HuH-7 (cell line): Measurements from ENCODE around the gene PPP2CA.
"Not testable (repeated sequence)": the region's sequence is repeated elsewhere in the genome, so short reads cannot be mapped to it uniquely, and the experiment has no call there.

Experiments
- DNase-seq: peaks from one replicate; pipeline ENCODE4 v3.0.0; 2011; ENCODE audit warnings: low spot score

The PPP2CA gene

DNA sequence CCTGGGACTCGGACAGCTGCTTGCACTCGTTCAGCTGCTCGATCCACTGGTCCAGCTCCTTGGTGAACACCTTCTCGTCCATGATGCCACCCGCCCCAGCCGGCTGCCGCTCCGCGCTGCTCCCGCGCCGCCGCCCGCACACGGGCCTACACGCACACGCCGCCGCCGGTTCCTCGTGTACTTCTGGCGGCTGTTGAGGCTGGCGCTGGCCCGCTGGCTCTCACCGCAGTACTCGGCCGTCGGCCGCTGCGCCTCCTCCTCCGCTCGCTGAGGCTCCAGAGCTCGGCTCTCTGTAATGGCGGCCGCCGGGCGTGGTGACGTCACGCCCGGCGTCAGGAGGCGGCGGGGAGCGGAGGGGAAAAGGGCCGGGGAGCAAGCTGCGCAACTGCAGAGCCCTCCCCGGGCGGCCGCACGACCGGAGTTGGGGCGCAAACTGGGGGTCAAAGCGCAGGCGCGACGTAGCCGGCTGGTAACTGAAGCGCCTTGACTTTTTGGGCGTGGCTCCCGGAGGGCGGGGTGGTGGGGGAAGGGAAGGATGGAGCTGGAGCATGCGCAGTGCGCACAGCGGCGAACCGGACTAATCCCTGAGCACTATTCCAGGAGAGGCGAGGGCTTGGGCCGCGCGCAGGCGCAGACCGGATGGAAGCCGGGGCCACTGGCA is at the start of gene PPP2CA:
Gene PPP2CA, minus strand, starts transcription at position 294 of the 661 bp plus-strand sequence. Its CDS starts 212 bp downstream, at position 82.
- DNase-seq: peak; percentile 90

- DNase-seq: no peak
Measured at GRCh38 chr5:134273642-134274395, 47.9 kb upstream of the PPP2CA start.

DNA sequence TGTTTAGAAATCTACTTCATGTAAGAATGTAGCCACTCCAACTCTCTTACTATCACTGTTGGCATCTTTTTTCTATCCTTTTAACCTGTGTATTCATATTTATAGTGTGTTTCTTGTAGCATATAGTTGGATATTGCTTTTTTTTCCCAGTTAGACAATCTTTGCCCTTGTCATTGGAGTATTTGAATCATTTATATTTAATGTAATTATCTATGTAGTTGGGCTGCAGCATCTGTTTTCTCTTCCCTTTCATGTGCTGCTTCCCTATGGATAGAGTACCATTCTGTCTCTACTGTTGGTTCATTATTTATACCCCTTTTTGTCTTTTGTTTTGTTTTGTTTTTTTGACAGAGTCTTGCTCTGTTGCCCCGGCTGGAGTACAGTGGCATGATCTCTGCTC is 45.2 kb upstream of the PPP2CA start:
- no peak for DNase-seq

DNA sequence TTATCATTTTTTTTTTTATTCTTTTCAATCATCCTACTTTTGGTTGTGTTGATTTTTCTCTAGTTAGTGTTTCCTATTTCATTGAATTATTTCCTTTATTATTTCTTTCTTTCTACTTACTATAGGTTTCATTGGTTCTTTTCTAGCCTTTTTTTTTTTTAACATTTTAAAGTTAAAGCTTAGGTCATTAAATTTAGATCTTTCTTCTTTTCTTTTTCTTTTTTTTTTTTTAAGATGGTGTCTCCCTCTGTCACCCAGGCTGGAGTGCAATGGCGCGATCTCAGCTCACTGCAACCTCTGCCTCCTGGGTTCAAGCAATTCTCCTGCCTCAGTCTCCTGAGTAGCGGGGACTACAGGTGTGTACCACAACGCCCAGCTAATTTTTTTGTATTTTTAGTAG is 43.0 kb upstream of the PPP2CA start:
- no peak for DNase-seq

DNA sequence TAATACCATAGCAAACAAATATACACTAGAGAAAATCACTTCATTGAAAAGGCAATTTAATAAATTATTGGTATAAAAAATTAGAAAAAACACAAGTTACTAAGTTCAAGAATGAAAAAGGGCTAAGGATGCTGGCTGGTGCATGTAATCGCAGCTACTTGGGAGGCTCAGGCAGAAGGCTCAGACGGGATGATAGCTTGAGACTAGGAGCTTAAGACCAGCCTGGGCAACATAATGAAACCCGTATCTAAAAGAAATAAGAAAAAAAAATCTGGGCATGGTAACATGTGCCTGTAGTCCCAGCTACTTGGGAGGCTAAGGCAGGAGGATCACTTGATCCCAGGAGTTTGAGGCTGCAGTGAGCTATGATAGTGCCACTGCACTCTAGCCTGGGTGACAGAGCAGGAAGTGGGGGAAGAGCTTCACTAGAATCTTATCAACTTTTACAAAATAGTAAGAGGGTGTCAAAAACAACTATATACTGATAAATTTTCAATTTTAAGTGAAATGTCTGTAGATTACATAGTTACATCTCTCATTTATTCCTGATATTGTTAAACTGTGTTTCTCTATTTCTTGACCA is 42.2 kb upstream of the PPP2CA start:
- DNase-seq: no peak

DNA sequence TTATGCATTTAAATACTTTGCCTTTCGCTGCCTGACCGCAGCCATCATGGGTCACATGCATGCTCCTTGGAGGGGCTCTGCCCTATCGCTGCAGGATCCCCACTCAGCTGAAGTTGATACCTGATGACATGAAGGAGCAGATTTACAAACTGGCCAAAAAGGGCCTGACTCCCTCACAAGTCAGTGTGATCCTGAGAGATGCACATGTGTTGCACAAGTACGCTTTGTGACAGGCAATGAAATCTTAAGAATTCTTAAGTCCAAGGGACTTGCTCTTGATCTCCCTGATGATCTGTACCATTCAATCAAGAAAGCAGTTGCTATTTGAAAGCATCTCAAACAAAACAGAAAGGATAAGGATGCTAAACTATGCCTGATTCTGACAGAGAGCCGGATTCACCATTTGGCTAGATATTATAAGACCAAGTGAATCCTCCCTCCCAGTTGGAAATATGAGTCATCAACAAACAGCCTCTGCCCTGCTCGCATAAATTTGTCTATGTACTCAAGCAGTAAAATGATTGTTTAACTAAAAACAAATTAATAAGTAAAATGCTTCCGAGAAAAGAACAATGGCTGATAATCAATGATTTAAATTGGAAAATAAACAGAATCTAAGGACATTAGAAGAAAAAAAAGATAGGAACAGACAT is 41.6 kb upstream of the PPP2CA start:
- no peak for DNase-seq

GRCh38 chr5:134263801-134264200 is 37.9 kb upstream of the PPP2CA start:
- no peak for DNase-seq

GRCh38 chr5:134262629-134263028 is 36.8 kb upstream of the PPP2CA start:
- not testable (repeated sequence) for DNase-seq

DNA sequence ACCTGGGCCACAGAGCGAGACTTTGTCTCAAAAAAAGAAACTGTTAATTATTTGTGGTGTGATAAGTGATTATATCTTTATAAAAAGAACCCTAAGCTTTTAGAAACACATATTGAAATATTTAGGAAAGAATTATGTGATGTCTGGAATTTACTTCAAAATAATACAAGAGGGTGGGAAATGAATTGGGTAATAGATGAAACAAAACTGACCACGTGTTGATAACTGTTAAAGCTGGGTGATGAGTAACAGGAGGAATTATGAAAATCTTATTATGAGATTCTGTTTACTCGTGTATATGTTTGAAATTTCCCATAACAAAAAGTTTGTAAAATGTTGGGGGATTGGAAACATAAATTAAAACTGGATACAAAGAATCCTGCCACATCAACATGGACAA is 33.0 kb upstream of the PPP2CA start:
- no peak for DNase-seq

DNA sequence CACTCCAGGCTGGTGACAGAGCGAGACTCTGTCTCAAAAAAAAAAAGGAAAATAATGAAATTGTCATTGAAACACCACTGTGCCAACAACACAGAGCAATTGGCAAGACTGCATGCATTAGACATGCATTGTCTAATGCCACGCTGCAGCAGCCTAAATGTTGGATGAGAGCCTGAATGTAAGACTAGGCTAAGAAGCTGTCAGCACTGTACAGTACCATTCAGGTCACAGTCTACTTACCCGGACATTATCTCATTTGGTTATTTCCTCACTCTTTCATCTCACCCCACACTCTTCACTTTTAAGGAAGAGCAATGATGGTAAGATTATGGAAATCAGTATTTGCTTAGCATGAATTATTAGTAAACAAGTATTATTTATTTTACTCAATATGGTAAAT is 31.3 kb upstream of the PPP2CA start:
- no peak for DNase-seq

GRCh38 chr5:134255418-134256150 is 29.7 kb upstream of the PPP2CA start:
- no peak for DNase-seq

DNA sequence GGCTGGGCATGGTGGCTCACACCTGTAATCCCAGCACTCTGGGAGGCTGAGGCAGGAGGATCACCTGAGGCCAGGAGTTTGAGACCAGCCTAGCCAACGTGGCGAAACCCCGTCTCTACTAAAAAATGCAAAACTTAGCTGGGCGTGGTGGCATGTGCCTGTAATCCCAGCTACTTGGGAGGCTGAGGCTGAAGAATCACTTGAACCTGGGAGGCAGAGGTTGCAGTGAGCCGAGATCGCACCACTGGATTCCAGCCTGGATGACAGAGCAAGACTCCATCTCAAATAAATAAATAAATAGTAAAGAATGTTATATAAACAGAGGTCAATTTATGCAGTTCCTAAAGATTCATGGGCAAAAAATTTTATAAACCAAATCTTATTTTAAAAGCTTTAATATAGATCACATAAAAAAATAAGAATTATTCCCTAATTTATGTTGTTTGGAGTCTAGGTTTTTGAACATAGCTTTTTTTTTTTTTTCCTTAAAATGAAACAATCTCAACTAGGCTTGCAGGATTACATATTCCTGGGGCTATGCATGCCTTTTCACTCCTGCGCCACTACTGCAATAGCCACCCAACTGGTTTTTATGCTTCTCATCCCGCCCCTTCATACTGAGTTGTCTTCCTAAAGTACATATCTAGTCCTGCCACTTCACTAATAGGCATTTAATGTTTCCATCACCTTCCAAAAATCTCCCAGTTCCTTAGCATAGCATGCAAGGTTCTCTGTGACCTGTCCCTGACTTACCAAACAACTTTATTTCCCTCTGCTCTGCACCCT is 27.7 kb upstream of the PPP2CA start:
- DNase-seq: not testable (repeated sequence)

DNA sequence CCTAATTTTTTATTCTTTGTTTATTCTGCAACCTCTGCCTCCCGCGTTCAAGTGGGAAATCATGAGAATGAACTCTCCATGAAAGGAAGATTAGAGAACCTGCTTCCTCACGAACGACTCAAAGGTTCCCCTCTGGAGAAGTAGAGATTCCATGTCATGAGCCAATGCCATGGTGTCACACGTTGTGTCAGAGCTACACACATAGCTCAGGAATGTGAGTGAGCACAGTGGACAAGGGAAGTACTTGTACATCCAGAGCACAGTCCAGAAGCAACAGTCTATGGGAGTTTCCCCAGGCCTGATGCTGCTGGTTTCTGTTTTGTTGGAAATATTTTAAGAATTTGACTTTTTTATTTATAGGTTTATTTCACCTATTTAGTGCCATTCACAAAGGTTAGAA is 26.8 kb upstream of the PPP2CA start:
- DNase-seq: no peak

GRCh38 chr5:134250949-134251348 is 25.1 kb upstream of the PPP2CA start:
- DNase-seq: no peak

- no peak for DNase-seq
Measured at GRCh38 chr5:134249469-134250379, 23.9 kb upstream of the PPP2CA start.

- DNase-seq: no peak
Measured at GRCh38 chr5:134248256-134248655, 22.4 kb upstream of the PPP2CA start.

GRCh38 chr5:134247428-134248224 is 21.8 kb upstream of the PPP2CA start:
- no peak for DNase-seq

DNA sequence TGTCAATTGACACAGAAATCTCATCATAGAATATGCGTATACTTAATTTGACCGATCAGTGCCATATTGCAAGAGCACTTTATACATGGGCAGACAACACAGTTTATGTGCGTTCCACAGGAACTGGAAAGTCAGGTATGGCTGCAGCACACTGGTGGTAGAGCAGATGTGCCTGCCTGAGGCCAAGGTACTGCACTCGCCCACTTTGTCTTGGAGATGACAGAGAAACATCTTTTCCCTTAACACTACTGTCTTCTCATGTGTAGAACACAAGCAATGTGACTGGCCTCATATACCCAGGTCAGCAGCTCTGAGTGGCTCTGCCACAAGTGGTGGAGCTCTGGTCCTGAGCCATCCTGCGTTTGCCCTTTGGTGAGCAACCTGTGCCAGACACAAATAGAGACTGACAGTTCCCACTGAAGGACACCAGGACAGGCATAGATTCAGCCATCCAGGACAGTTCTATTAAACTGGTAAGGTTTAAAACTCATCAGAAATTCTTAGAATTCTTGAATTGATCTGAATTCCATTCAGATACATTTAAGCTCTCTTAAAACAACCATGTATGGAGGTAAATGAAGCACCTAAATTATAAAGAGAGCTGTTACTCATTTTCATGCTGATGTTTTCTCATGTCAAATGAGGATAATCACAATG is 21.0 kb upstream of the PPP2CA start:
- DNase-seq: no peak

DNA sequence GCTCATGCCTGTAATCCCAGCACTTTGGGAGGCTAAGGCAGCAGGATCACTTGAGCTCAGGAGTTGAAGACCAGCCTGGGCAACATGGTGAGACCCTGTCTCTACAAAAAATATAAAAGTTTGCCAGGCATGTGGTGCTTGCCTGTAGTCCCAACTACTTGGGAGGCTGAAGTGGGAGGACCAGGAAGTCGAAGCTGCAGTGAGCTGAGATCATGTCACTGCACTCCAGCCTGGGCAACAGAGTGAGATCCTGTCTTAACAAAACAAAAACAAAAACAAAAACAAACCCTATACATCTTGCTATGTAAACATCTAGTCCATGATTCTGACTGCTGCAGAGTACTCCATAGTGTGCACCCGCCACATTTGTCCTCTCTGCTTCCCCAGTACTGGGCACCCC is 19.8 kb upstream of the PPP2CA start:
- no peak for DNase-seq
